Suprapubic skin (tissue), 4 donors: Measurements from ENCODE around the gene NR3C2. TPM values are rescaled to one million over a fixed set of nuclear protein-coding genes. Genes with fewer than 3 reads are reported as not detected.
A peak's percentile ranks its signal among the peaks of the same experiment; 100 is the strongest.

ENCODE experiments used
- DNase-seq, 2 donors: peaks; one replicate each; pipeline ENCODE4 v3.0.0-alpha.2; 2019; ENCODE audit warnings: low spot score in 2 of 2
- H3K27ac ChIP-seq: fragments of 200-600 bp; sonication (generic); one replicate; pipeline ENCODE4 v1.5.1; 2019
- H3K27me3 ChIP-seq: fragments of 200-600 bp; sonication (generic); one replicate; pipeline ENCODE4 v1.5.1; 2019
- H3K36me3 ChIP-seq: fragments of 200-600 bp; sonication (generic); one replicate; pipeline ENCODE4 v1.5.1; 2019
- H3K4me1 ChIP-seq: fragments of 200-600 bp; sonication (generic); one replicate; pipeline ENCODE4 v1.5.1; 2019
- H3K4me3 ChIP-seq: fragments of 200-600 bp; sonication (generic); one replicate; pipeline ENCODE4 v1.5.1; 2019; ENCODE audit warnings: mild to moderate bottlenecking
- H3K9me3 ChIP-seq: fragments of 200-600 bp; sonication (generic); one replicate; pipeline ENCODE4 v1.5.1; 2019
- CTCF ChIP-seq, 2 donors: fragments of 200-600 bp in 1 of 2; fragments of 450-650 bp in 1 of 2; sonication (generic) in 1 of 2; IDR thresholded peaks; one replicate each; pipeline ENCODE4 v1.5.1; 2016 to 2019; ENCODE audit warnings: antibody characterized with exemption in 2 of 2, mild to moderate bottlenecking in 1 of 2, moderate library complexity in 1 of 2
- EP300 ChIP-seq: sonication (generic); formaldehyde crosslinking; IDR thresholded peaks from one replicate; pipeline ENCODE4 v1.6.1; 2017; ENCODE audit warnings: antibody characterized with exemption
- POLR2A ChIP-seq, 2 donors: fragments of 450-650 bp; IDR thresholded peaks; one replicate each; pipeline ENCODE4 v1.6.1; 2017; ENCODE audit warnings: antibody characterized with exemption in 2 of 2, mild to moderate bottlenecking in 2 of 2, moderate library complexity in 2 of 2
- POLR2AphosphoS5 ChIP-seq, 3 donors: sonication (generic); formaldehyde crosslinking; IDR thresholded peaks; one replicate each; pipeline ENCODE4 v1.6.1; 2017; ENCODE audit warnings: antibody characterized with exemption in 3 of 3
- WGBS: methylation state at CpG from one replicate; pipeline ENCODE4 v1.1.5; 2018; 5-methylcytosine and 5-hydroxymethylcytosine counted together
- total RNA-seq, 4 donors: library from RNA; depleted of rRNA; stranded (reverse); fragments of >200 nt; gene quantifications; one replicate each; pipeline ENCODE4 v1.1.0, GENCODE V29; 2016

The NR3C2 gene
- total RNA-seq, 4 donors from 2014 or later: 7.3 to 12.1 (median 11.0) TPM

GRCh38 chr4:148443512-148444295 lies 1.5 kb upstream of the NR3C2 start:
- Histone ChIP-seq H3K27me3 (no peaks in the 10 kb centered on the region), H3K27ac (peak overlapping the region; percentile 96), H3K4me1 (peaks cover 51% of the 10 kb centered on the region), H3K36me3 (no peaks in the 10 kb centered on the region), H3K9me3 (no peaks in the 10 kb centered on the region), H3K4me3 (peak overlapping the region; percentile 92)
- 1% methylated on average over 23 of the region's 64 CpGs for WGBS
- no peak for TF ChIP-seq EP300
- TF ChIP-seq POLR2AphosphoS5 (IDR thresholded peaks at IDR 0.05): no peak
- no peak for TF ChIP-seq CTCF (IDR thresholded peaks at IDR 0.05)
- no peak for TF ChIP-seq POLR2A (IDR thresholded peaks at IDR 0.05)
- DNase-seq: peak in 1 of 2 donors; percentile 79

- peak overlapping the region; percentile 96 for H3K27ac ChIP-seq
- H3K36me3 ChIP-seq: no peaks in the 10 kb centered on the region
- WGBS: under 1% methylated on average over 24 of the region's 27 CpGs
- H3K9me3 ChIP-seq: no peaks in the 10 kb centered on the region
- TF ChIP-seq POLR2A (IDR thresholded peaks at IDR 0.05) (no peak), CTCF (IDR thresholded peaks at IDR 0.05) (no peak), EP300 (no peak), POLR2AphosphoS5 (IDR thresholded peaks at IDR 0.05) (no peak)
- no peak for DNase-seq
- H3K4me3 ChIP-seq: peak overlapping the region; percentile 92
- H3K27me3 ChIP-seq: no peaks in the 10 kb centered on the region
- peaks cover 51% of the 10 kb centered on the region for H3K4me1 ChIP-seq
These were observed 758 bp upstream of the NR3C2 start for GRCh38 chr4:148442832-148443511.

GRCh38 chr4:148441624-148441985 lies 609 bp downstream of the NR3C2 start:
- DNase-seq: no peak
- WGBS: 2% methylated on average over 12 of the region's 12 CpGs
- TF ChIP-seq POLR2AphosphoS5 (IDR thresholded peaks at IDR 0.05): no peak
- no peak for TF ChIP-seq EP300
- no peak for TF ChIP-seq POLR2A (IDR thresholded peaks at IDR 0.05)
- no peak for TF ChIP-seq CTCF (IDR thresholded peaks at IDR 0.05)

GRCh38 chr4:148438047-148438446 lies 4.2 kb downstream of the NR3C2 start:
- Histone ChIP-seq H3K27me3 (no peaks in the 10 kb centered on the region), H3K4me1 (peaks cover 31% of the 10 kb centered on the region), H3K9me3 (no peaks in the 10 kb centered on the region), H3K36me3 (no peaks in the 10 kb centered on the region), H3K27ac (no peak overlapping the region), H3K4me3 (no peak overlapping the region)
- TF ChIP-seq EP300 (no peak), POLR2A (IDR thresholded peaks at IDR 0.05) (no peak), POLR2AphosphoS5 (IDR thresholded peaks at IDR 0.05) (no peak), CTCF (IDR thresholded peaks at IDR 0.05) (no peak)
- DNase-seq: no peak
- WGBS: 86% methylated on average over 2 of the region's 2 CpGs

More at GRCh38 chr4:148441624-148441985, 609 bp downstream of the NR3C2 start:
- Histone ChIP-seq H3K4me1 (peaks cover 41% of the 10 kb centered on the region), H3K27me3 (no peaks in the 10 kb centered on the region), H3K27ac (peak overlapping the region; percentile 96), H3K36me3 (no peaks in the 10 kb centered on the region), H3K4me3 (peak overlapping the region; percentile 92), H3K9me3 (no peaks in the 10 kb centered on the region)

GRCh38 chr4:148437439-148437838 lies 4.8 kb downstream of the NR3C2 start:
- H3K27me3 ChIP-seq: no peaks in the 10 kb centered on the region
- no peak overlapping the region for H3K4me3 ChIP-seq
- H3K27ac ChIP-seq: no peak overlapping the region
- no peak for TF ChIP-seq POLR2AphosphoS5 (IDR thresholded peaks at IDR 0.05)
- no peak for TF ChIP-seq CTCF (IDR thresholded peaks at IDR 0.05)
- TF ChIP-seq EP300: no peak
- TF ChIP-seq POLR2A (IDR thresholded peaks at IDR 0.05): no peak
- DNase-seq: no peak
- H3K36me3 ChIP-seq: no peaks in the 10 kb centered on the region
- H3K4me1 ChIP-seq: peaks cover 31% of the 10 kb centered on the region
- WGBS: 80% methylated on average over 2 of the region's 2 CpGs
- no peaks in the 10 kb centered on the region for H3K9me3 ChIP-seq
